Neuronal stem cell (in vitro differentiated cells): ENCODE data around the gene HDAC6.

Source experiments
- DNase-seq: peaks from one replicate; pipeline ENCODE4 v3.0.0-alpha.2; 2013; ENCODE audit warnings: low spot score
- H2AFZ ChIP-seq: one replicate; pipeline ENCODE4 v1.6.1; 2013; ENCODE audit warnings: mild to moderate bottlenecking, low read length, inconsistent platforms
- H2AK5ac ChIP-seq: 2 replicates; pipeline ENCODE4 v1.6.1; 2013; ENCODE audit warnings: low read depth, mild to moderate bottlenecking, inconsistent platforms, low read length, moderate library complexity, mixed read lengths
- H2BK120ac ChIP-seq: 2 replicates; pipeline ENCODE4 v1.6.1; 2013; ENCODE audit warnings: low read depth, mild to moderate bottlenecking, inconsistent platforms, low read length, moderate library complexity, mixed read lengths
- H2BK12ac ChIP-seq: one replicate; pipeline ENCODE4 v1.6.1; 2013; ENCODE audit warnings: low read length, inconsistent platforms
- H2BK15ac ChIP-seq: 2 replicates; pipeline ENCODE4 v1.6.1; 2013; ENCODE audit warnings: mild to moderate bottlenecking, low read length, inconsistent platforms, mixed read lengths
- H2BK5ac ChIP-seq: one replicate; pipeline ENCODE4 v1.6.1; 2013; ENCODE audit warnings: inconsistent platforms, mild to moderate bottlenecking, low read length, moderate library complexity
- H3K14ac ChIP-seq: one replicate; pipeline ENCODE4 v1.6.1; 2013; ENCODE audit warnings: low read length, inconsistent platforms
- H3K18ac ChIP-seq: 2 replicates; pipeline ENCODE4 v1.6.1; 2013; ENCODE audit warnings: low read length, inconsistent platforms
- H3K23ac ChIP-seq: 2 replicates; pipeline ENCODE4 v1.6.1; 2013; ENCODE audit warnings: low read depth, mild to moderate bottlenecking, mixed read lengths, low read length, inconsistent platforms; ENCODE audit not compliant: poor library complexity
- H3K27ac ChIP-seq: replicated peaks from 3 replicates; pipeline ENCODE4 v1.5.1; 2013; ENCODE audit warnings: low read length, inconsistent platforms
- H3K27me3 ChIP-seq, 3 experiments: 2 replicates each; pipeline ENCODE4 v1.6.1; 2013; ENCODE audit warnings: low read length in 3 of 3, mild to moderate bottlenecking in 2 of 3, inconsistent platforms in 1 of 3, low read depth in 1 of 3, mixed read lengths in 1 of 3, moderate library complexity in 1 of 3; ENCODE audit not compliant: control insufficient read depth in 3 of 3, insufficient read depth in 3 of 3
- H3K36me3 ChIP-seq, 2 donors: replicated peaks in 1 of 2; 2 replicates each; pipeline ENCODE4 v1.6.1; 2013; ENCODE audit warnings: low read length in 2 of 2; ENCODE audit not compliant: control insufficient read depth in 2 of 2, insufficient read depth in 2 of 2
- H3K4ac ChIP-seq: 2 replicates; pipeline ENCODE4 v1.6.1; 2013; ENCODE audit warnings: inconsistent platforms, mild to moderate bottlenecking, low read length, moderate library complexity
- H3K4me1 ChIP-seq, 2 donors: 1 replicate in 1 of 2; 2 replicates in 1 of 2; pipeline ENCODE4 v1.6.1; 2013; ENCODE audit warnings: low read length in 2 of 2, low read depth in 1 of 2; ENCODE audit not compliant: control insufficient read depth in 2 of 2, insufficient read depth in 1 of 2
- H3K4me2 ChIP-seq: one replicate; pipeline ENCODE4 v1.6.1; 2013; ENCODE audit warnings: mild to moderate bottlenecking, low read length, inconsistent platforms; ENCODE audit not compliant: insufficient read depth, poor library complexity, severe bottlenecking
- H3K4me3 ChIP-seq, 2 donors: 2 replicates each; pipeline ENCODE4 v1.5.1; 2013; ENCODE audit warnings: low read length in 2 of 2, mild to moderate bottlenecking in 2 of 2, inconsistent platforms in 1 of 2, moderate library complexity in 1 of 2
- H3K79me1 ChIP-seq: one replicate; pipeline ENCODE4 v1.6.1; 2013; ENCODE audit warnings: low read depth, mild to moderate bottlenecking, inconsistent platforms, low read length, moderate library complexity
- H3K9ac ChIP-seq: one replicate; pipeline ENCODE4 v1.6.1; 2013; ENCODE audit warnings: mild to moderate bottlenecking, low read depth, low read length, inconsistent platforms; ENCODE audit not compliant: poor library complexity
- H3K9me3 ChIP-seq, 2 donors: replicated peaks in 1 of 2; 2 replicates each; pipeline versions ENCODE3 to v1.6.1; 2013; ENCODE audit warnings: low read length in 2 of 2, mild to moderate bottlenecking in 2 of 2, inconsistent platforms in 1 of 2, low read depth in 1 of 2, mixed read lengths in 1 of 2, moderate library complexity in 1 of 2; ENCODE audit not compliant: control insufficient read depth in 2 of 2, insufficient read depth in 1 of 2
- H4K8ac ChIP-seq: one replicate; pipeline ENCODE4 v1.6.1; 2013; ENCODE audit warnings: low read depth, mild to moderate bottlenecking, inconsistent platforms, low read length, moderate library complexity
- H4K91ac ChIP-seq: one replicate; pipeline ENCODE4 v1.6.1; 2013; ENCODE audit warnings: low read length, low read depth, mild to moderate bottlenecking, inconsistent platforms; ENCODE audit not compliant: poor library complexity
- WGBS, 2 donors: extraction: QIAGEN DNeasy Blood & Tissue Kit; methylation state at CpG; one replicate each; pipeline ENCODE4 v1.1.7; 2013; ENCODE audit warnings: missing lambda C conversion rate in 2 of 2, mixed read lengths in 1 of 2; ENCODE audit not compliant: insufficient read length in 2 of 2, insufficient replicate concordance in 1 of 2; ENCODE audit errors: extremely low coverage in 2 of 2; 5-methylcytosine and 5-hydroxymethylcytosine counted together

Gene HDAC6

GRCh38 chrX:48786341-48786800 is 15.5 kb upstream of the HDAC6 start, which contains the start of gene GATA1:
Gene GATA1 (plus strand): TSS chrX:48786590. CDS start chrX:48791110, 4,520 bp downstream.
- no peak within 1 kb of the TSS for H3K4me3 ChIP-seq
- DNase-seq, result no peak
- no peak within 1 kb of the TSS for H2AK5ac ChIP-seq
- H3K79me1 ChIP-seq, result no peaks in the 10 kb centered on the region
- H3K23ac ChIP-seq, result no peak within 1 kb of the TSS
- H4K8ac ChIP-seq, result no peak within 1 kb of the TSS
- H3K36me3 ChIP-seq, result no peaks in the 10 kb centered on the region
- H3K18ac ChIP-seq, result no peak within 1 kb of the TSS
- H2AFZ ChIP-seq, result no peak within 1 kb of the TSS
- no peak within 1 kb of the TSS for H2BK120ac ChIP-seq
- H2BK15ac ChIP-seq, result no peak within 1 kb of the TSS
- H2BK12ac ChIP-seq, result no peak within 1 kb of the TSS
- no peak within 1 kb of the TSS for H4K91ac ChIP-seq
- no peak within 1 kb of the TSS for H3K4ac ChIP-seq
- no peak within 1 kb of the TSS for H3K27ac ChIP-seq
- H3K9ac ChIP-seq, result no peak within 1 kb of the TSS
- WGBS, 2 donors, result no CpG with 5 or more reads among the region's 7 CpGs
- H3K27me3 ChIP-seq, result peaks cover 0 to 15% (median 0%) of the 10 kb centered on the region in 3 experiments
- peaks cover 0 to 4% of the 10 kb centered on the region in 2 donors for H3K4me1 ChIP-seq
- no peak within 1 kb of the TSS for H3K14ac ChIP-seq
- no peak within 1 kb of the TSS for H3K4me2 ChIP-seq
- no peak within 1 kb of the TSS for H2BK5ac ChIP-seq
- H3K9me3 ChIP-seq, result no peaks in the 10 kb centered on the region

GRCh38 chrX:48786825-48787504 is 14.9 kb upstream of the HDAC6 start:
- DNase-seq, result no peak
- H3K9ac ChIP-seq, result no peak overlapping the region
- no peak overlapping the region for H3K27ac ChIP-seq
- peaks cover 0 to 7% of the 10 kb centered on the region in 2 donors for H3K4me1 ChIP-seq
- H2BK12ac ChIP-seq, result no peak overlapping the region
- H3K4me3 ChIP-seq, result no peak overlapping the region
- no peaks in the 10 kb centered on the region for H3K9me3 ChIP-seq
- H2BK120ac ChIP-seq, result no peak overlapping the region
- H3K4me2 ChIP-seq, result no peak overlapping the region
- H2BK15ac ChIP-seq, result no peak overlapping the region
- WGBS, 2 donors, result no CpG with 5 or more reads among the region's 6 CpGs
- no peak overlapping the region for H2AK5ac ChIP-seq
- no peak overlapping the region for H3K23ac ChIP-seq
- no peak overlapping the region for H4K91ac ChIP-seq
- no peak overlapping the region for H3K14ac ChIP-seq
- H3K18ac ChIP-seq, result no peak overlapping the region
- peaks cover 0 to 15% (median 0%) of the 10 kb centered on the region in 3 experiments for H3K27me3 ChIP-seq
- H3K79me1 ChIP-seq, result no peaks in the 10 kb centered on the region
- H3K4ac ChIP-seq, result no peak overlapping the region
- no peaks in the 10 kb centered on the region for H3K36me3 ChIP-seq
- H2AFZ ChIP-seq, result no peak overlapping the region
- H4K8ac ChIP-seq, result no peak overlapping the region
- H2BK5ac ChIP-seq, result no peak overlapping the region

GRCh38 chrX:48787505-48788443 is 14.1 kb upstream of the HDAC6 start:
- Histone ChIP-seq H2AFZ (no peak overlapping the region), H3K18ac (no peak overlapping the region), H2BK5ac (no peak overlapping the region), H4K8ac (no peak overlapping the region), H2BK15ac (no peak overlapping the region), H3K4me1 (peaks cover 0 to 7% of the 10 kb centered on the region in 2 donors), H2AK5ac (no peak overlapping the region), H3K23ac (no peak overlapping the region), H3K9ac (no peak overlapping the region), H3K4me2 (no peak overlapping the region), H2BK12ac (no peak overlapping the region), H3K36me3 (no peaks in the 10 kb centered on the region), H2BK120ac (no peak overlapping the region), H3K4me3 (no peak overlapping the region), H3K27ac (no peak overlapping the region), H3K79me1 (no peaks in the 10 kb centered on the region), H3K14ac (no peak overlapping the region), H4K91ac (no peak overlapping the region), H3K27me3 (peaks cover 0 to 15% (median 0%) of the 10 kb centered on the region in 3 experiments), H3K9me3 (no peaks in the 10 kb centered on the region), H3K4ac (no peak overlapping the region)
- no CpG with 5 or more reads among the region's 17 CpGs for WGBS, 2 donors
- no peak for DNase-seq
